WTC11 (cell line): ENCODE data around the gene B3GNT8. TPM values are rescaled to one million over a fixed set of nuclear protein-coding genes. Genes with fewer than 3 reads are reported as not detected.

ENCODE experiments used
- ATAC-seq: fragments of 200-7000 bp; cut with Tn5 transposase; 2 replicates; pipeline ENCODE4 v1.10.0; 2021; ENCODE audit warnings: mild to moderate bottlenecking, moderate library complexity
- CTCF ChIA-PET: fragments of 300-600 bp; sonication (Branson Sonifier 250); formaldehyde crosslinking; loops from one replicate; lab custom pipeline; 2021; ENCODE audit warnings: antibody characterized with exemption; lab: Charles Lee
- POLR2A ChIA-PET: fragments of 350-600 bp; sonication (Branson Sonifier 250); formaldehyde crosslinking; loops from one replicate; lab custom pipeline; 2021; ENCODE audit warnings: antibody characterized with exemption; lab: Charles Lee
- DNase-seq: peaks from one replicate; pipeline ENCODE4 v3.0.0; 2021; ENCODE audit warnings: low spot score
- H3K27ac Mint-ChIP-seq: 2 replicates; pipeline ENCODE4 v1.8.0; 2021; ENCODE audit warnings: mixed read lengths
- H3K27me3 Mint-ChIP-seq: 2 replicates; pipeline ENCODE4 v1.8.0; 2021; ENCODE audit warnings: low read depth, mild to moderate bottlenecking, moderate library complexity, mixed read lengths
- H3K36me3 Mint-ChIP-seq: 2 replicates; pipeline ENCODE4 v1.8.0; 2021; ENCODE audit warnings: mixed read lengths
- H3K4me1 Mint-ChIP-seq: 2 replicates; pipeline ENCODE4 v1.8.0; 2022; ENCODE audit warnings: mixed read lengths
- H3K4me3 Mint-ChIP-seq: 2 replicates; pipeline ENCODE4 v1.8.0; 2021; ENCODE audit warnings: mild to moderate bottlenecking, moderate library complexity, mixed read lengths
- H3K9me3 Mint-ChIP-seq: 2 replicates; pipeline ENCODE4 v1.8.0; 2021; ENCODE audit warnings: mixed read lengths
- ATF1 ChIP-seq: sonication (generic); formaldehyde crosslinking; IDR thresholded peaks from 2 replicates; pipeline ENCODE4 v1.8.1; 2023; ENCODE audit warnings: mild to moderate bottlenecking, moderate library complexity, missing genetic modification reagents
- EMX1 ChIP-seq: fragments of 250-450 bp; sonication (Bioruptor Pico); IDR thresholded peaks from 2 replicates; pipeline ENCODE4 v1.8.0; 2021; ENCODE audit warnings: mild to moderate bottlenecking
- FOXP1 ChIP-seq: sonication (generic); formaldehyde crosslinking; IDR thresholded peaks from 2 replicates; pipeline ENCODE4 v1.8.0; 2022; ENCODE audit warnings: missing genetic modification reagents, mild to moderate bottlenecking, moderate library complexity, borderline replicate concordance
- GABPB1 ChIP-seq: sonication (generic); formaldehyde crosslinking; IDR thresholded peaks from 2 replicates; pipeline ENCODE4 v1.8.1; 2023; ENCODE audit warnings: mild to moderate bottlenecking, missing genetic modification reagents
- MXD4 ChIP-seq: fragments of 250-450 bp; sonication (Bioruptor Pico); IDR thresholded peaks from 2 replicates; pipeline ENCODE4 v1.8.0; 2021; ENCODE audit warnings: mild to moderate bottlenecking, moderate library complexity, borderline replicate concordance
- MYBL2 ChIP-seq: sonication (generic); formaldehyde crosslinking; IDR thresholded peaks from 2 replicates; pipeline ENCODE4 v1.8.1; 2023; ENCODE audit warnings: mild to moderate bottlenecking, moderate library complexity, missing genetic modification reagents
- NFATC4 ChIP-seq: fragments of 250-450 bp; sonication (Bioruptor Pico); IDR thresholded peaks from 2 replicates; pipeline ENCODE4 v1.9.0; 2021; ENCODE audit warnings: mild to moderate bottlenecking
- NFYB ChIP-seq: sonication (generic); formaldehyde crosslinking; conservative IDR thresholded peaks from 2 replicates; pipeline ENCODE4 v1.8.0; 2022; ENCODE audit warnings: low read depth, missing genetic modification reagents
- RORB ChIP-seq: fragments of 250-450 bp; sonication (Bioruptor Pico); IDR thresholded peaks from 2 replicates; pipeline ENCODE4 v1.9.0; 2021; ENCODE audit warnings: mild to moderate bottlenecking
- SMAD4 ChIP-seq: sonication (generic); formaldehyde crosslinking; IDR thresholded peaks from 2 replicates; pipeline ENCODE4 v1.8.0; 2022; ENCODE audit warnings: mild to moderate bottlenecking, missing genetic modification reagents
- SP1 ChIP-seq: sonication (generic); formaldehyde crosslinking; conservative IDR thresholded peaks from 2 replicates; pipeline ENCODE4 v1.8.1; 2022; ENCODE audit warnings: missing genetic modification reagents
- ZBTB21 ChIP-seq: sonication (generic); formaldehyde crosslinking; IDR thresholded peaks from 2 replicates; pipeline ENCODE4 v1.8.1; 2023; ENCODE audit warnings: mild to moderate bottlenecking, missing genetic modification reagents, borderline replicate concordance
- total RNA-seq: library from RNA; stranded (reverse); gene quantifications from 3 replicates; pipeline ENCODE4 v1.2.3, GENCODE V29; 2021
- TF ChIP-seq, protein P1 (sequence below): sonication (generic); formaldehyde crosslinking; IDR thresholded peaks from 2 replicates; pipeline ENCODE4 v1.8.1; 2023; ENCODE audit warnings: mild to moderate bottlenecking, moderate library complexity, missing genetic modification reagents
- TF ChIP-seq, protein P2 (sequence below): sonication (generic); formaldehyde crosslinking; IDR thresholded peaks from 2 replicates; pipeline ENCODE4 v1.8.1; 2022; ENCODE audit warnings: mild to moderate bottlenecking, moderate library complexity, missing genetic modification reagents
- TF ChIP-seq, protein P3 (sequence below): fragments of 250-450 bp; sonication (Bioruptor Pico); IDR thresholded peaks from 2 replicates; pipeline ENCODE4 v2.1.2; 2022; ENCODE audit warnings: mild to moderate bottlenecking, moderate library complexity
- TF ChIP-seq, protein P4 (sequence below): sonication (generic); formaldehyde crosslinking; IDR thresholded peaks from 2 replicates; pipeline ENCODE4 v1.8.1; 2023; ENCODE audit warnings: mild to moderate bottlenecking, missing genetic modification reagents, borderline replicate concordance
- TF ChIP-seq, protein P5 (sequence below): fragments of 250-450 bp; sonication (Bioruptor Pico); IDR thresholded peaks from 2 replicates; pipeline ENCODE4 v1.8.0; 2021; ENCODE audit warnings: mild to moderate bottlenecking
- TF ChIP-seq, protein P6 (sequence below): sonication (generic); formaldehyde crosslinking; IDR thresholded peaks from 2 replicates; pipeline ENCODE4 v1.8.1; 2023; ENCODE audit warnings: mild to moderate bottlenecking, missing genetic modification reagents, moderate library complexity
- TF ChIP-seq, protein P7 (sequence below): fragments of 250-450 bp; sonication (Bioruptor Pico); IDR thresholded peaks from 2 replicates; pipeline ENCODE4 v1.9.0; 2021; ENCODE audit warnings: mild to moderate bottlenecking, borderline replicate concordance

Gene B3GNT8
- total RNA-seq, 1 experiment from 2014 or later = 2.3 TPM

DNA sequence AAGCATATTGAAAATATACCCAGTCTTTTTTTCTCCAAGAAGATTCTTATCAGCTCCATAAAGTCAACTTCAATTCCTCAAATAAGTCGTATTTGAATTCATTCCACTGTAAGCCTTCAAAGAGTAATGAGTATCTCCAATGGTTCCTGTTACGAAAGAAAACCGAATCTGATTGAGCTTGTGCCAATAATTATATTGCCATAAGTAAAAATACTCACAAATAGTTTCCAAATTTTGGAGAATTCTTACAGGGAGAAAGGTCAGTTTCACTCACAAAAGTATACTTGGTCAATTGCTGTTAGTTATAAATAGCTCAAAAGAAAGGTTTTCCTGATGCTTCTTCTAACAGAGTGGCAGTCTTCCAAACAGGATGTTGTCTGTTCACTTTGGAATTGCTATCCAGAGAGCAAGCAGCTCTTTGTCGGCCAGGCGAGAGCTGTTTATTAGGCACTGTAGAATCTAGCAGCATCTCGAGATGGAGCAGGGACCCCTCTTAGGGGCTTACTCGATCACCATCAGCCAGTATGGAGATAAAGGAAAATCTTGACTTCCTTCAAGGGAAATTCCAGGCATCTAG lies 29.3 kb upstream of the B3GNT8 start:
- CTCF ChIA-PET = interaction anchor here (2.4 to 3.1 kb wide), 2 partner anchors 107 to 114 kb away, joined by 12 read pairs; no protein-coding TSS in a partner anchor

More for the DNA sequence above, 29.3 kb upstream of the B3GNT8 start:
- Mint-ChIP-seq H3K4me3 (no peak overlapping the region), H3K9me3 (peaks cover 20% of the 10 kb centered on the region), H3K4me1 (no peaks in the 10 kb centered on the region)
- DNase-seq = no peak
- TF ChIP-seq, protein P1, sequence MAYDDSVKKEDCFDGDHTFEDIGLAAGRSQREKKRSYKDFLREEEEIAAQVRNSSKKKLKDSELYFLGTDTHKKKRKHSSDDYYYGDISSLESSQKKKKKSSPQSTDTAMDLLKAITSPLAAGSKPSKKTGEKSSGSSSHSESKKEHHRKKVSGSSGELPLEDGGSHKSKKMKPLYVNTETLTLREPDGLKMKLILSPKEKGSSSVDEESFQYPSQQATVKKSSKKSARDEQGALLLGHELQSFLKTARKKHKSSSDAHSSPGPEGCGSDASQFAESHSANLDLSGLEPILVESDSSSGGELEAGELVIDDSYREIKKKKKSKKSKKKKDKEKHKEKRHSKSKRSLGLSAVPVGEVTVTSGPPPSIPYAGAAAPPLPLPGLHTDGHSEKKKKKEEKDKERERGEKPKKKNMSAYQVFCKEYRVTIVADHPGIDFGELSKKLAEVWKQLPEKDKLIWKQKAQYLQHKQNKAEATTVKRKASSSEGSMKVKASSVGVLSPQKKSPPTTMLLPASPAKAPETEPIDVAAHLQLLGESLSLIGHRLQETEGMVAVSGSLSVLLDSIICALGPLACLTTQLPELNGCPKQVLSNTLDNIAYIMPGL (CRISPR knock-in tag) = no peak
- TF ChIP-seq SP1 (CRISPR knock-in tag) = no peak
- TF ChIP-seq FOXP1 (CRISPR knock-in tag) = no peak
- TF ChIP-seq, protein P2, sequence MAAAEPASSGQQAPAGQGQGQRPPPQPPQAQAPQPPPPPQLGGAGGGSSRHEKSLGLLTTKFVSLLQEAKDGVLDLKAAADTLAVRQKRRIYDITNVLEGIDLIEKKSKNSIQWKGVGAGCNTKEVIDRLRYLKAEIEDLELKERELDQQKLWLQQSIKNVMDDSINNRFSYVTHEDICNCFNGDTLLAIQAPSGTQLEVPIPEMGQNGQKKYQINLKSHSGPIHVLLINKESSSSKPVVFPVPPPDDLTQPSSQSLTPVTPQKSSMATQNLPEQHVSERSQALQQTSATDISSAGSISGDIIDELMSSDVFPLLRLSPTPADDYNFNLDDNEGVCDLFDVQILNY = no peak
- no peak for TF ChIP-seq ZBTB21 (CRISPR knock-in tag)
- TF ChIP-seq RORB = no peak
- TF ChIP-seq, protein P3, sequence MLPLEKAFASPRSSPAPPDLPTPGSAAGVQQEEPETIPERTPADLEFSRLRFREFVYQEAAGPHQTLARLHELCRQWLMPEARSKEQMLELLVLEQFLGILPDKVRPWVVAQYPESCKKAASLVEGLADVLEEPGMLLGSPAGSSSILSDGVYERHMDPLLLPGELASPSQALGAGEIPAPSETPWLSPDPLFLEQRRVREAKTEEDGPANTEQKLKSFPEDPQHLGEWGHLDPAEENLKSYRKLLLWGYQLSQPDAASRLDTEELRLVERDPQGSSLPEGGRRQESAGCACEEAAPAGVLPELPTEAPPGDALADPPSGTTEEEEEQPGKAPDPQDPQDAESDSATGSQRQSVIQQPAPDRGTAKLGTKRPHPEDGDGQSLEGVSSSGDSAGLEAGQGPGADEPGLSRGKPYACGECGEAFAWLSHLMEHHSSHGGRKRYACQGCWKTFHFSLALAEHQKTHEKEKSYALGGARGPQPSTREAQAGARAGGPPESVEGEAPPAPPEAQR = no peak
- TF ChIP-seq ATF1 (CRISPR knock-in tag) = no peak
- no peak for TF ChIP-seq MXD4 (CRISPR knock-in tag)
- TF ChIP-seq, protein P4, sequence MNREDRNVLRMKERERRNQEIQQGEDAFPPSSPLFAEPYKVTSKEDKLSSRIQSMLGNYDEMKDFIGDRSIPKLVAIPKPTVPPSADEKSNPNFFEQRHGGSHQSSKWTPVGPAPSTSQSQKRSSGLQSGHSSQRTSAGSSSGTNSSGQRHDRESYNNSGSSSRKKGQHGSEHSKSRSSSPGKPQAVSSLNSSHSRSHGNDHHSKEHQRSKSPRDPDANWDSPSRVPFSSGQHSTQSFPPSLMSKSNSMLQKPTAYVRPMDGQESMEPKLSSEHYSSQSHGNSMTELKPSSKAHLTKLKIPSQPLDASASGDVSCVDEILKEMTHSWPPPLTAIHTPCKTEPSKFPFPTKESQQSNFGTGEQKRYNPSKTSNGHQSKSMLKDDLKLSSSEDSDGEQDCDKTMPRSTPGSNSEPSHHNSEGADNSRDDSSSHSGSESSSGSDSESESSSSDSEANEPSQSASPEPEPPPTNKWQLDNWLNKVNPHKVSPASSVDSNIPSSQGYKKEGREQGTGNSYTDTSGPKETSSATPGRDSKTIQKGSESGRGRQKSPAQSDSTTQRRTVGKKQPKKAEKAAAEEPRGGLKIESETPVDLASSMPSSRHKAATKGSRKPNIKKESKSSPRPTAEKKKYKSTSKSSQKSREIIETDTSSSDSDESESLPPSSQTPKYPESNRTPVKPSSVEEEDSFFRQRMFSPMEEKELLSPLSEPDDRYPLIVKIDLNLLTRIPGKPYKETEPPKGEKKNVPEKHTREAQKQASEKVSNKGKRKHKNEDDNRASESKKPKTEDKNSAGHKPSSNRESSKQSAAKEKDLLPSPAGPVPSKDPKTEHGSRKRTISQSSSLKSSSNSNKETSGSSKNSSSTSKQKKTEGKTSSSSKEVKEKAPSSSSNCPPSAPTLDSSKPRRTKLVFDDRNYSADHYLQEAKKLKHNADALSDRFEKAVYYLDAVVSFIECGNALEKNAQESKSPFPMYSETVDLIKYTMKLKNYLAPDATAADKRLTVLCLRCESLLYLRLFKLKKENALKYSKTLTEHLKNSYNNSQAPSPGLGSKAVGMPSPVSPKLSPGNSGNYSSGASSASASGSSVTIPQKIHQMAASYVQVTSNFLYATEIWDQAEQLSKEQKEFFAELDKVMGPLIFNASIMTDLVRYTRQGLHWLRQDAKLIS (CRISPR knock-in tag) = no peak
- TF ChIP-seq, protein P5, sequence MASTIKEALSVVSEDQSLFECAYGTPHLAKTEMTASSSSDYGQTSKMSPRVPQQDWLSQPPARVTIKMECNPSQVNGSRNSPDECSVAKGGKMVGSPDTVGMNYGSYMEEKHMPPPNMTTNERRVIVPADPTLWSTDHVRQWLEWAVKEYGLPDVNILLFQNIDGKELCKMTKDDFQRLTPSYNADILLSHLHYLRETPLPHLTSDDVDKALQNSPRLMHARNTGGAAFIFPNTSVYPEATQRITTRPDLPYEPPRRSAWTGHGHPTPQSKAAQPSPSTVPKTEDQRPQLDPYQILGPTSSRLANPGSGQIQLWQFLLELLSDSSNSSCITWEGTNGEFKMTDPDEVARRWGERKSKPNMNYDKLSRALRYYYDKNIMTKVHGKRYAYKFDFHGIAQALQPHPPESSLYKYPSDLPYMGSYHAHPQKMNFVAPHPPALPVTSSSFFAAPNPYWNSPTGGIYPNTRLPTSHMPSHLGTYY (CRISPR knock-in tag) = no peak
- no peak for TF ChIP-seq NFYB
- no peak for TF ChIP-seq GABPB1 (CRISPR knock-in tag)
- TF ChIP-seq, protein P6, sequence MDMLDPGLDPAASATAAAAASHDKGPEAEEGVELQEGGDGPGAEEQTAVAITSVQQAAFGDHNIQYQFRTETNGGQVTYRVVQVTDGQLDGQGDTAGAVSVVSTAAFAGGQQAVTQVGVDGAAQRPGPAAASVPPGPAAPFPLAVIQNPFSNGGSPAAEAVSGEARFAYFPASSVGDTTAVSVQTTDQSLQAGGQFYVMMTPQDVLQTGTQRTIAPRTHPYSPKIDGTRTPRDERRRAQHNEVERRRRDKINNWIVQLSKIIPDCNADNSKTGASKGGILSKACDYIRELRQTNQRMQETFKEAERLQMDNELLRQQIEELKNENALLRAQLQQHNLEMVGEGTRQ (CRISPR knock-in tag) = no peak
- TF ChIP-seq MYBL2 = no peak
- no peak for TF ChIP-seq NFATC4
- TF ChIP-seq EMX1 (CRISPR knock-in tag) = no peak
- TF ChIP-seq SMAD4 (CRISPR knock-in tag) = no peak
- TF ChIP-seq, protein P7, sequence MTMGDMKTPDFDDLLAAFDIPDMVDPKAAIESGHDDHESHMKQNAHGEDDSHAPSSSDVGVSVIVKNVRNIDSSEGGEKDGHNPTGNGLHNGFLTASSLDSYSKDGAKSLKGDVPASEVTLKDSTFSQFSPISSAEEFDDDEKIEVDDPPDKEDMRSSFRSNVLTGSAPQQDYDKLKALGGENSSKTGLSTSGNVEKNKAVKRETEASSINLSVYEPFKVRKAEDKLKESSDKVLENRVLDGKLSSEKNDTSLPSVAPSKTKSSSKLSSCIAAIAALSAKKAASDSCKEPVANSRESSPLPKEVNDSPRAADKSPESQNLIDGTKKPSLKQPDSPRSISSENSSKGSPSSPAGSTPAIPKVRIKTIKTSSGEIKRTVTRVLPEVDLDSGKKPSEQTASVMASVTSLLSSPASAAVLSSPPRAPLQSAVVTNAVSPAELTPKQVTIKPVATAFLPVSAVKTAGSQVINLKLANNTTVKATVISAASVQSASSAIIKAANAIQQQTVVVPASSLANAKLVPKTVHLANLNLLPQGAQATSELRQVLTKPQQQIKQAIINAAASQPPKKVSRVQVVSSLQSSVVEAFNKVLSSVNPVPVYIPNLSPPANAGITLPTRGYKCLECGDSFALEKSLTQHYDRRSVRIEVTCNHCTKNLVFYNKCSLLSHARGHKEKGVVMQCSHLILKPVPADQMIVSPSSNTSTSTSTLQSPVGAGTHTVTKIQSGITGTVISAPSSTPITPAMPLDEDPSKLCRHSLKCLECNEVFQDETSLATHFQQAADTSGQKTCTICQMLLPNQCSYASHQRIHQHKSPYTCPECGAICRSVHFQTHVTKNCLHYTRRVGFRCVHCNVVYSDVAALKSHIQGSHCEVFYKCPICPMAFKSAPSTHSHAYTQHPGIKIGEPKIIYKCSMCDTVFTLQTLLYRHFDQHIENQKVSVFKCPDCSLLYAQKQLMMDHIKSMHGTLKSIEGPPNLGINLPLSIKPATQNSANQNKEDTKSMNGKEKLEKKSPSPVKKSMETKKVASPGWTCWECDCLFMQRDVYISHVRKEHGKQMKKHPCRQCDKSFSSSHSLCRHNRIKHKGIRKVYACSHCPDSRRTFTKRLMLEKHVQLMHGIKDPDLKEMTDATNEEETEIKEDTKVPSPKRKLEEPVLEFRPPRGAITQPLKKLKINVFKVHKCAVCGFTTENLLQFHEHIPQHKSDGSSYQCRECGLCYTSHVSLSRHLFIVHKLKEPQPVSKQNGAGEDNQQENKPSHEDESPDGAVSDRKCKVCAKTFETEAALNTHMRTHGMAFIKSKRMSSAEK (CRISPR knock-in tag) = no peak
- TF ChIP-seq, all 79 proteins: peak for 0
- no peak for ATAC-seq
- Mint-ChIP-seq H3K27me3 (peaks cover 55% of the 10 kb centered on the region), H3K27ac (no peak overlapping the region), H3K36me3 (no peaks in the 10 kb centered on the region)
- POLR2A ChIA-PET = no interaction called here
